WI38 (cell line): Measurements from ENCODE around the gene KATNB1.

Experiments
- H3K4me3 ChIP-seq: 2 replicates; pipeline ENCODE4 v1.5.1; 2011; ENCODE audit warnings: low read depth, mild to moderate bottlenecking, control low read depth, low read length
- CTCF ChIP-seq: IDR thresholded peaks from 2 replicates; pipeline ENCODE4 v1.5.1; 2012; ENCODE audit warnings: low read depth, mild to moderate bottlenecking, control low read depth, low read length

The KATNB1 gene

GRCh38 chr16:57703416-57704010 lies 32.1 kb upstream of the KATNB1 start:
- TF ChIP-seq CTCF, result no peak
- no peak overlapping the region for H3K4me3 ChIP-seq

GRCh38 chr16:57704011-57704904 lies 31.3 kb upstream of the KATNB1 start:
- no peak overlapping the region for H3K4me3 ChIP-seq
- TF ChIP-seq CTCF, result no peak

- H3K4me3 ChIP-seq, result no peak overlapping the region
- no peak for TF ChIP-seq CTCF
Measured at GRCh38 chr16:57704905-57705852, 30.4 kb upstream of the KATNB1 start.

- no peak overlapping the region for H3K4me3 ChIP-seq
- no peak for TF ChIP-seq CTCF
Measured at GRCh38 chr16:57706717-57707116, 28.9 kb upstream of the KATNB1 start.

- no peak for TF ChIP-seq CTCF
- no peak overlapping the region for H3K4me3 ChIP-seq
Measured at GRCh38 chr16:57707331-57707730, 28.2 kb upstream of the KATNB1 start.

GRCh38 chr16:57708168-57708567 lies 27.4 kb upstream of the KATNB1 start:
- H3K4me3 ChIP-seq, result no peak overlapping the region
- TF ChIP-seq CTCF, result no peak
